DOHH2 (cell line): Measurements from ENCODE around the gene AHI1.

Experiments used
- CTCF ChIP-seq: fragments of 200-600 bp; sonication (generic); IDR thresholded peaks from one replicate; pipeline ENCODE4 v1.5.1; 2014; ENCODE audit warnings: antibody characterized with exemption, mild to moderate bottlenecking, low read depth, low read length; ENCODE audit not compliant: poor library complexity, severe bottlenecking
- EZH2phosphoT487 ChIP-seq: fragments of 200-600 bp; sonication (generic); IDR thresholded peaks from 2 replicates; pipeline ENCODE4 v1.6.1; 2017; ENCODE audit warnings: borderline replicate concordance, mild to moderate bottlenecking, antibody characterized with exemption, low read length, moderate library complexity, mixed read lengths

GRCh38 chr6:135304883-135305282, 192.7 kb downstream of the AHI1 start:
- TF ChIP-seq CTCF, result no peak
- no peak for TF ChIP-seq EZH2phosphoT487
